HG03575 (cell line): ENCODE data around the gene ODAPH.
"Not testable (repeated sequence)": the region's sequence is repeated elsewhere in the genome, so short reads cannot be mapped to it uniquely, and the experiment has no call there.

Source experiments
- ATAC-seq: cut with Tn5 transposase; IDR thresholded peaks from one replicate; pipeline ENCODE4 v1.9.1; 2021; ENCODE audit not compliant: unreplicated experiment, insufficient number of reproducible peaks, low FRiP score; ENCODE audit errors: extremely low read depth

ODAPH gene, protein sequence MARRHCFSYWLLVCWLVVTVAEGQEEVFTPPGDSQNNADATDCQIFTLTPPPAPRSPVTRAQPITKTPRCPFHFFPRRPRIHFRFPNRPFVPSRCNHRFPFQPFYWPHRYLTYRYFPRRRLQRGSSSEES

DNA sequence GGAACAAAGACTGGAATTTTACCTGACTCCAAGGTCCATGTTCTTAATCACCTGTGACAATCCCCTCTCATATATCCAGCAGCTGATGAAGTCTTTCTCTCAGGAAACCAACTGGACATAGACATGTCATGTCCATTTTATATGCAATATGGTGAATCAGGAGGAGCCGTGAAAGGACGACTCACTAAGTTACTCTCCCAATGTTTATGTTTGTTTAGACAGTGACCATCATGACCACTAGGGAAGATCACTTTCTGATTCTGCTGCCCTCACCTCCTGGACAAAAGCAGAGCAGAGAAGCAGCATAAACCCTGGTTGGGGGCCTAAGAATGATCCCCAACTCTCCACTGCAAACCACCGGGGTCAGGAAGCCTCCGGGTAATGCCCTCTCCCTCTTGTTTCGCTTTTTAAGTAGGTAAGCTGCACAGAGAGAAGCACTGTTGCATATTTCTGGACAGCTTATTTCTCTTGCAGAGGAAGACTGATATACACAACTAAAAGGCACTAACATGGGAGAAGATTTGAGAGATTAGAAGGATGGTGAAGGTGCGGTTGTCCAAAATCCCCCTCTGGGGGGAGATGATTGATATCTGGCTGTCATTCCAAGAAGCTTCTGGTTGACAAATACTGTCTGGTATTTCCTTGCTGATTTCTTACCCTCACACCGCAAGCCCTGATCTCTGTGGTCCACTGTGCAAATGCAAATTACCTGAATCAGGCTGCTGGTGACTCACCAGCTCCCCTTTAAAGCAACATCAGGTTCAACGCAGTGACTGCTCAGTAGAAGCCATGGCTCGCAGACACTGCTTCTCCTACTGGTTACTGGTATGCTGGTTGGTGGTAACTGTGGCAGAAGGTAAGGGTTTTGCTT, at the start of gene ODAPH:
TSS of gene ODAPH (plus strand) at position 773 of the 871 bp plus-strand sequence. CDS start at position 790, 17 bp downstream.
- peak; percentile 80 for ATAC-seq

DNA sequence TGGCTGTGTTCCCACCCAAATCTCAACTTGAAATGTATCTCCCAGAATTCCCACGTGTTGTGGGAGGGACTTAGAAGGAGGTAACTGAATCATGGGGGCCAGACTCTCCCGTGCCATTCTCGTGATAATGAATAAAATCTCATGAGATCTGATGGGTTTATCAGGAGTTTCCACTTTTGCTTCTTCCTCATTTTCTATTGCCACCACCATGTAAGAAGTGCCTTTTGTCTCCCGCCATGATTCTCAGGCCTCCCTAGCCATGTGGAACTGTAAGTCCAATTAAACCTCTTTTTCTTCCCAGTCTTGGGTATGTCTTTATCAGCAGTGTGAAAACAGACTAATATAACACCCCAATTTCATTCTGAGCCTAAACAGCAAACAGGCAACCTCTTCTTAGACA, 46.3 kb upstream of the ODAPH start:
- ATAC-seq = not testable (repeated sequence)

DNA sequence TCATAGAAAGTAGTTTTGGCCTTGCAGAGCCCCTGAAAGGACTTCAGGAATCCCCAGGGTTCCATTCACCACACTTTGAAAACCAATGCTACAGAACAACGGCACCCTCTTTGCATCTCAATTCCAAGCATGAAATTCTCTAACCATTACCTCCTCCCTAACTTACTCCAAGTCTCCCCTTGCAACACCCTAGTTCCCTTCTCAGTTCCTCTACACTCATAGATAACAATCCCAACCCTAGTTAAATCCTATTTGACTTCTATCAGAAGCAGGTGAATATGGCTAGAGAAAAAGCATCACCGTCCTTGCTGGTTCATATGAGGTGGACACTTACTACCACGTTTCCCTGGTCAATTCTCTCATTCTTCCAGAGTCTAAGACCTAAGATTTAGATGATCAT, 44.0 kb upstream of the ODAPH start:
- no peak for ATAC-seq

DNA sequence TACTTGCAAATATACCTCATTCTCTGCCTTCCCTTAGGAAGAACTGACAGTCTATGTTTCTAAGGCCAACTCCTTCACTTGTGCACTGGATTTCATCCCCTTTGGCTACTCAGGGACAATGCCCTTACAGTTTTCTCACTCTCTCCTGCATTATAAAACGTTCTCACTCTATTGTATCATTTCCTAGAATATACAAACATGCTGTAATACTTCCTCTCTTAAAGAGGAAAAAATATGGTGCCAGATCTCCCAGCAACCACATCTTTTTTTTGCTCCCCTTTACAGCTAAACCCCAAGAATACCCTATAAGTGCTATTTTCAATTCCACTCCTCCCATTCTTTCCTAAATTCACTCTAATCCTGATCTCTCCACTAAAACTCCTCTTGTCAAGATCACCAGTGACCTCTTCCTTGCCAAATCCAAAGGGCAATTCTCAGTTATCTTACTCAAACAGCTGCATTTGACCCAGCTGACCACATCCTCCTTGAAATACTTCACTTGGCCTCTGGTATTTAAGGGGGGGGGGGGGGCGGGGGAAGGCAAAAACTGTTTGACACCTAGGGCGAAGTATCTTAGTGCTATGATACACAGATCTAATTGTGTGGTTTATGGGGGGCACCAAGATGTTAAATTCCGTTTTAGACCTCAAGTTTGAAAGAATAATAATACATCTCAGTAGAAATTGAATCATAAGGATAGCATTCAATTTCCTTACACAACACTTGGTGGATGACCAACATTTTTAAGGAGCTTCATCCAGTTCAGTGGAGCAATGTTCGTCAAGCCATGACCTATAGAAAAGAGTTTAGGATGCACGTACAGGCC, 43.3 kb upstream of the ODAPH start:
- ATAC-seq = no peak

DNA sequence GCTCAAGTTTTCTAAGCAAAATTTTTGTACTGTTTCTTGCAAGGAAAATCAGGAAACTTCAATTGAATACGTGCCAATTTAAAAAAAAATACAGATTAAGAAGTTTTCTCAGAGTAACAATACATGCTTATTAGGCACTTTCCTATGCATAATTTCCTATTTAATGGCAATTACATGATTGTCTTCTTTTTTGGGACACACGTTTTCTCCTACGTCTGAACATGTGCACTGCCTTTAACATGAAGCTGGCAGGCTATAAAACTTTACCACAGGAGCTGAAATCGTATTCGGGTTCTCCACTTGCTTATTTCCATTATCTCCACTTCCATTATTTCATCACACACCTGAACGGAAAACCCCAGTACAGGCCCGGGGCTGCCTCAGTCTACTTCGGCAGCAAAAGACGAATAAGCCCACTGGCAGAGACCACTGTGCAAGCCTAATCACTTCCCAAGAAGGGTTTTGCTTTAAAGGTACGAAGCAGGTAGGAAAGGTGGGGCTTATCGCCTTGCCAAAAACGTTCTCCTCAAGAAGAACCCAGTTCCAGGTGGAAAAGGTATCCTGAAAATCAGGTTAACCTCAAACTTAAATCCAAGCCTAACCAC, 42.2 kb upstream of the ODAPH start:
- ATAC-seq = no peak

DNA sequence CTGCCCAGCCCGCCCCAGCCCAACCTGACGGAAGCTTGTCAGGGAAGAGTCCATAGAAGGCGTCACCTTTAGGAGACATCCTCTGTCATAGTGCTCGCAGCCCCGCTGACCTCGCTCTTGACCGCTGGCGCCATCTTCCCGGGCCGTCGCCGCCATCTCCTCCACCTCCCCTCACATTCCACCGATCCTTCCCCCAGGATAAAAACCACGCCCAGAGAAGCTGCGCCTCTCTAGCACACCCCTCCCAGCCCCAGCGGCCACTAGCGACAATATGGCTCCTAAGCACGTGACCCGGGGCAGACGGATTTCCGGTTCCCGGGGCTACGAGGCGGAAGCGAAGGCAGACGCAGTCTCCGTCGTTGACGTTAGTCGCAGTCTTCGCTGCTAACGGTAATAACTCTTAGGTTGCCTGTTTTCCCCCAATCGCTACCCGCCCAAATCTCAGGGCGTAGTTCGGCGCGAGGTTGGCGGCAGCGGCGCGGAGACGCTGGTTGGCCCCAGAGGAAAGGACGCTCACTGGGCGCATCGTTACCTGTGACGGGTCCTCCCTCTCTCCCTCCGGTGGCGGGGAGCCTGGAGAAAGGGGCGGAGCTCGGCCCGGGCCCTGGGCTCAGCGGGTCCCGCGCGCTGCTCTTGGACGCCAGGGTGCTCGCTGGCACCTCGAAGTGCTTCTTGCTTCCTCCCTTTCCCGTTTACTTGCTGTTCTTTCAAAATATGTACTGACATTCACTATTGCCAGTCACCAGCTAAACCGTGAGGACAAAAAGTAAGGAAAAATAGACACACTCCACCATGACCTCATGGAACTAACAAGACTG, 41.5 kb upstream of the ODAPH start, which contains the start of the genes RCHY1 and THAP6:
TSS of gene RCHY1 (minus strand) at position 273 of the 818 bp plus-strand sequence. CDS start at position 156, 117 bp downstream.
TSS of gene THAP6 (plus strand) at position 343 of the 818 bp plus-strand sequence. CDS start 980 bp downstream, outside the sequence.
- ATAC-seq = peak; percentile 87

DNA sequence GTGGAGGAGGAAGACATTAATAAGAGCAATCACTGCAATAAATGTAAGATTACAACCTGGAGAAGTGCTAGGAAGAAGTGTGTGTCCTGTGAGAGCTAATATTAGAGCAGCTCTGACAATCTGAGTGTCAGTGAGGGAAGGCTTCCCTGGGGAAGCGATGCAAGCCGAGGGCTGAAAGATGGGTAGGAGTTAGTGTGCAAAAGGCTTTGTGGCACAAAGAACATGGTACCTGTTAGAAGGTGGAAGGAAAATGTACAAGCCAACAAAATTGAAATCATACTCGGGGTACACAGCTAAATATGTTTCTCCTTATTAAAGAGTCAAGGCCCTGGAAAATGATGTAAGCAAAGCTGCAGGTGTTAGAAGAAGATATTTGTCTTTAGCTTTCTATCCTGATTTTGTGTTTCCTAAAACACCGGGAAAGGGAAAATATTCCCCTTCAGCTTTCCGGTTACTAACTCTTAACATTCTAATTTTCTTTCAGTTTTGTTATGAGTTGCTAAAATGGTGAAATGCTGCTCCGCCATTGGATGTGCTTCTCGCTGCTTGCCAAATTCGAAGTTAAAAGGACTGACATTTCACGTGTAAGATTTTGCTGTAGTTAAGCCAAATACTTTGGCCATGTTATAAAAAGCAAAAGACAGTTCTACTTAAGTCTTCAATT, 40.8 kb upstream of the ODAPH start:
- ATAC-seq = no peak

DNA sequence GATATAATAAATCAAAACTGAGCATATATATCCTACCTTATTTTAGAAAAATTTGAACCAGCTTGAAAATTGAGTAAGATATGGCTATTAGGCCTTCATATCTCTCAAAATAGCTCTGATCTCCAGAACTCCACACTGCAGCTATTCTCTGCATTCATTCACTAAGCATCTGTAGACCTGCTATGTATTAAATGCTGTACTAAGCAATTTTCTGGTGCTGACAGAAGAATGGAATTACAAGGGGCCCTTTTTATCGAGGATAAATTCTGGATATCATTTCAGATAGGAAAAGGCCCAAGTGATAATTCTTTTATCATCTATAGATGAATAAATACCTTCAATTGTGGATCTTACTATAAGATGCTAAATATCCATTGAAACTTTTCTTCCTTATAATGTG, 39.7 kb upstream of the ODAPH start:
- no peak for ATAC-seq

DNA sequence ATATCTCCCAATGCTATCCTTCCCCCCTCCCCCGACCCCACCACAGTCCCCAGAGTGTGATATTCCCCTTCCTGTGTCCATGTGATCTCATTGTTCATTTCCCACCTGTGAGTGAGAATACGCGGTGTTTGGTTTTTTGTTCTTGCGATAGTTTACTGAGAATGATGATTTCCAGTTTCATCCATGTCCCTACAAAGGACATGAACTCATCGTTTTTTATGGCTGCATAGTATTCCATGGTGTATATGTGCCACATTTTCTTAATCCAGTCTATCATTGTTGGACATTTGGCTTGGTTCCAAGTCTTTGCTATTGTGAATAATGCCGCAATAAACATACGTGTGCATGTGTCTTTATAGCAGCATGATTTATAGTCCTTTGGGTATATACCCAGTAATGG, 36.4 kb upstream of the ODAPH start:
- ATAC-seq = not testable (repeated sequence)

DNA sequence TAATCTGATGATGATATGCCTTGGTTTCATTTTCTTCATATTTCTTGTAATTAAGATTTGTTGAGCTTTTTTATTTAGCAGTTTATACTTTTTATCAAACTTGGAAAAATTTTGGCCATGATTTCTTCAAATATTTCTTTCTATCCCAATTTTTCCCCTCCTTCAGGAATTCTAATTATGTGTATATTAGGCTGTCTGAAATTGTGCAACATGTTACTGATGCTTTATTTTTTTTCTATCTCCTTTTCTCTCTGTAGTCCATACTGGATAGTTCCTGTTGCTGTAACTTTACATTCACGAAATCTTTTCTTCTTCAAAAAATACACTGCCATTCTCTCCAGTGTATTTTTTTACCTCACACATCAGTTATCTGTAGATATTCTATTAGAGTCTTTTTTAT, 30.8 kb upstream of the ODAPH start:
- ATAC-seq = no peak

DNA sequence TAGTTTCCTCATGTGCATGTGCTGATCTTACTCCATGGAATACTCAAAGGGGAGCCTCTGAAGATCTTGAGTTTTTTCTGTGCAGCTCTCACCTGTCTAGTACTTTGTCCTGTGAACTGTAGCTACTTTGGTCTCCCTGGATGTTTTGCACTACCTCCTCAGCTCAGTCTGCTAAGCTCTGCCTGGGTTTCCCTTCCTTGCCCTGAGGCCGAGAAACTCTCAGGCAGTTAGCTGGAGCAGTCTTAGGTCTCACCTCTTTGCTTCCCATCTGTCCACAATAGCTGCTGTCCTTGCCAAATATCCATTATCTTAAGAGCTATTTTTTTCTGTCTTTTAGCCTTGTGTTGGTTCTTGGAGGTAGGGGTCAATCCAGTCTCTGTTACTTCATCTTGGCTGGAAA, 30.0 kb upstream of the ODAPH start:
- no peak for ATAC-seq

DNA sequence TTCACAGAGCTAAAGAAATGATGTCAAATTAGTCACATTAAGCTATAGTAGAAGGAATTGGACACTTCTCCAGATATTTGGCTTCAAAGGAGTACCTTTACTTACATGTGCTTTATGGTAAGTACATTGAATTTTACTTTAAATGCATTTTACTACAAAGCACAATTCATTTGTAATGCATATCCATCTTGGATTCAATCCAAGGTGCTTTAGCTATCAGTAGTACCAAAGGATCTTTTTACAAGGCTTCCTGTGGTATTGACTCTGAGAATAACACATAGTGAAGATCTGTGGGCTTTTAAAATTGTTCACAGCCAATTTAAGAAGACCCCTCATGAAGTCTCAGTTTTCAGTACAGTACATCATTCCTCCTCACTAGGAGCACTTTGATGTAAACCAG, 28.4 kb upstream of the ODAPH start:
- no peak for ATAC-seq

DNA sequence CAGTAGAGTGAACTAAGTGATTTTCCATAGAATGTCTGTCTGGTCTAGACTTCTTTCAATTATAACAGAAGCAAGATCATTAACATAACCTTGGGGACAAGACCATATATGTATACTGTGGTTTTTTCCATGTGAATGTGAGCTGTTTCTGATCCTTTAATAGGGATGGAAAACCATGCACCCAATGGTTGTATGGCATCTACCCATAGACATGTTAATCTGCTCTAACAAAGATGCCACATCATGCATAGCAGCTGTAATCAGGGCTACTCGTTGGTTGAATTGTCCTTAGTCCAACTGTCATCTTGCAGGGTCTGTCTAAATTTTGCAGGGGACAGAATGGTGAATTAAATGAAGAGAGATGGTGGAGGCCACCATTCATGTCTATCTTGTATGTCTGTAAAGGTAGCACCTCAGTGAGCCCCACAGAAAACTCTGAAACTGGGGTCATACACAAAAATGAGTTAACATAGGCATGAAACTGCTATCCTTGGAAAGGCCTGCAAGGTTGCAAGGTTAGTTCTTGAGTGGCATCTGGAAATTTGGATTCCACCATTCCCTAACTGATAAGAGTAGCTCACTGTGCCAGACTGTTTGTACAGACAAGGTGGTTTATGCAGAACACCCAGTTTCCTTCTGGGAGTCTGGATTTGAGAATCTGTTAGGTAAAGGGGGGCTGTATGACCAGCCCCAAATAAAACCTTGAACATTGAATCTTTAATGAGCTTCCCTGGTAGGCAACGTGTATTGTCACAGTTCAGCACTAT, 25.1 kb upstream of the ODAPH start:
- no peak for ATAC-seq

DNA sequence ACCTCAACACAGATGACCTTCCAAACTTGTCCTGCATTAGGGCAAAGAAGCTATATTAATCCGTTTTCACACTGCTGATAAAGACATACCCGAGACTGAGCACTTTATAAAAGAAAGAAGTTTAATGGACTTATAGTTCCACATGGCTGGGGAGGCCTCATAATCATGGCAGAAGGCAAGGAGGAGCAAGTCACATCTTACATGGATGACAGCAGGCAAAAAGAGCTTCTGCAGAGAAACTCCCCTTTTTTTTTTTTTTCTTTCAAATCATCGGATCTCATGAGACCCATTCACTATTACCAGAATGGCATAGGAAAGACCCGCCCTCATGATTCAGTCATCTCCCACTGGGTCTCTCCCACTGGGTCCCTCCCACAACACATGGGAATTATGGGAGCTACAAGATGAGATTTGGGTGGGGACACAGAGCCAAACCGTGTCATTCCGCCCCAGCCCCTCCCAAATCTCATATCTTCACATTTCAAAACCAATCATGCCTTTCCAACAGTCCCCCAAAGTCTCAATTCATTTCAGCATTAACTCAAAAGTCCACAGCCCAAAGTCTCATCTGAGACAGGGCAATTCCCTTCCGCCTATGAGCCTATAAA, 24.2 kb upstream of the ODAPH start:
- not testable (repeated sequence) for ATAC-seq

DNA sequence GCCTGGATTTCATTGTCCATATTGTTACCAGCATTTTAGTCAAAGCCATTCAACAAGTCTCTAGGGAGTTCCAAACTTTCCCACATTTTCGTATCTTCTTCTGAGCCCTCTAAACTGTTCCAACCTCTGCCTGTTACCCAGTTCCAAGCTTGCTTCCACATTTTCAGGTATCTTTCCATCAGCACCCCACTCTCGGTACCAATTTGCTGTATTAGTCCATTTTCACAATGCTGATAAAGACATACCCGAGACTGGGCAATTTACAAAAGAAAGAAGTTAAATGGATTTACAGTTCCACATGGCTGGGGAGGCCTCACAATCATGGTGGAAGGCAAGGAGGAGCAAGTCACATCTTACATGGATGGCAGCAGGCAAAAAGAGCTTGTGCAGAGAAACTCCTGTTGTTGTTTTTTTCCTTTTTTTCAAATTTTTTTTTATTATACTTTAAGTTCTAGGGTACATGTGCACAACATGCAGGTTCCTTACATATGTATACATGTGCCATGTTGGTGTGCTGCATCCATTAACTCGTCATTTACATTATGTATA, 22.5 kb upstream of the ODAPH start:
- ATAC-seq = not testable (repeated sequence)

DNA sequence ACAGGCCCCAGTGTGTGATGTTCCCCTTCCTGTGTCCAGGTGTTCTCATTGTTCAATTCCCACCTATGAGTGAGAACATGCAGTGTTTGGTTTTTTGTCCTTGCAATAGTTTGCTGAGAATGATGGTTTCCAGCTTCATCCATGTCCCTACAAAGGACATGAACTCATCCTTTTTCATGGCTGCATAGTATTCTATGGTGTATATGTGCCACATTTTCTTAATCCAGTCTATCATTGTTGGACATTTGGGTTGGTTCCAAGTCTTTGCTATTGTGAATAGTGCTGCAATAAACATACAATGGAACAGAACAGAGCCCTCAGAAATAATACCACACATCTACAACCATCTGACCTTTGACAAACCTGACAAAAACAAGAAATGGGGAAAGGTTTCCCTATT, 21.9 kb upstream of the ODAPH start:
- not testable (repeated sequence) for ATAC-seq
